Measurements from ENCODE around the gene ENTPD2.

- TF ChIP-seq CTCF (IDR thresholded peaks at IDR 0.05) (no peak), POLR2A (IDR thresholded peaks at IDR 0.05) (no peak), EP300 (IDR thresholded peaks at IDR 0.05) (no peak)
These were observed 9.2 kb downstream of the ENTPD2 start for GRCh38 chr9:137044502-137045177.

All from tibial nerve (tissue), 4 donors.